IPS-20b (cell line): ENCODE results near the gene PIGBOS1.

Experiments
- H3K27ac ChIP-seq: one replicate; pipeline ENCODE4 v1.5.1; 2013; ENCODE audit warnings: low read length
- H3K27me3 ChIP-seq: 2 replicates; pipeline ENCODE4 v1.6.1; 2013; ENCODE audit warnings: mild to moderate bottlenecking, low read length, inconsistent platforms; ENCODE audit not compliant: insufficient read depth
- H3K36me3 ChIP-seq: 2 replicates; pipeline ENCODE4 v1.6.1; 2013; ENCODE audit warnings: low read depth, mild to moderate bottlenecking, inconsistent platforms, low read length, moderate library complexity; ENCODE audit not compliant: insufficient read depth
- H3K4me1 ChIP-seq: 2 replicates; pipeline ENCODE4 v1.6.1; 2013; ENCODE audit warnings: mild to moderate bottlenecking, control low read depth, inconsistent platforms, low read length, moderate library complexity; ENCODE audit not compliant: insufficient read depth
- H3K4me3 ChIP-seq: 2 replicates; pipeline ENCODE4 v1.5.1; 2013; ENCODE audit warnings: mild to moderate bottlenecking, low read length, inconsistent platforms
- H3K9ac ChIP-seq: 2 replicates; pipeline ENCODE4 v1.6.1; 2013; ENCODE audit warnings: low read depth, mild to moderate bottlenecking, inconsistent platforms, low read length, moderate library complexity
- H3K9me3 ChIP-seq: 2 replicates; pipeline ENCODE4 v1.6.1; 2013; ENCODE audit warnings: mild to moderate bottlenecking, low read depth, low read length, inconsistent platforms; ENCODE audit not compliant: insufficient read depth

The PIGBOS1 gene

GRCh38 chr15:55318588-55319494 is at the start of gene PIGBOS1, which contains the start of gene PIGB:
Gene PIGBOS1, minus strand, starts transcription at chr15:55319123. Its CDS starts 1,331 bp downstream, at chr15:55317792.
Gene PIGB, plus strand, starts transcription at chr15:55319222. Its CDS starts 29 bp downstream, at chr15:55319251.
- Histone ChIP-seq H3K9ac (peak within 1 kb of the TSS; percentile 90), H3K36me3 (no peaks in the 10 kb centered on the region), H3K27me3 (no peaks in the 10 kb centered on the region), H3K4me3 (peak within 1 kb of the TSS; percentile 91), H3K27ac (no peak within 1 kb of the TSS), H3K9me3 (no peaks in the 10 kb centered on the region), H3K4me1 (no peaks in the 10 kb centered on the region; the same call in 1 of the 2 replicates)

- H3K36me3 ChIP-seq = no peaks in the 10 kb centered on the region
- H3K4me1 ChIP-seq = no peaks in the 10 kb centered on the region
- H3K27ac ChIP-seq = no peak overlapping the region
- H3K27me3 ChIP-seq = no peaks in the 10 kb centered on the region
- no peaks in the 10 kb centered on the region for H3K9me3 ChIP-seq
- no peak overlapping the region for H3K4me3 ChIP-seq
- no peak overlapping the region for H3K9ac ChIP-seq
Observed at GRCh38 chr15:55366981-55367380, 48.1 kb upstream of the PIGBOS1 start.

- H3K36me3 ChIP-seq = no peaks in the 10 kb centered on the region
- H3K27ac ChIP-seq = no peak overlapping the region
- no peaks in the 10 kb centered on the region for H3K9me3 ChIP-seq
- H3K4me1 ChIP-seq = peaks cover 7% of the 10 kb centered on the region; the same call in 1 of the 2 replicates
- H3K4me3 ChIP-seq = no peak overlapping the region
- no peaks in the 10 kb centered on the region for H3K27me3 ChIP-seq
- no peak overlapping the region for H3K9ac ChIP-seq
Observed at GRCh38 chr15:55362641-55363040, 43.7 kb upstream of the PIGBOS1 start.

- Histone ChIP-seq H3K4me3 (no peak overlapping the region), H3K9ac (no peak overlapping the region), H3K9me3 (no peaks in the 10 kb centered on the region), H3K27ac (no peak overlapping the region), H3K36me3 (no peaks in the 10 kb centered on the region), H3K27me3 (no peaks in the 10 kb centered on the region), H3K4me1 (peaks cover 7% of the 10 kb centered on the region; the same call in 1 of the 2 replicates)
Observed at GRCh38 chr15:55361048-55361447, 42.1 kb upstream of the PIGBOS1 start.

- no peak overlapping the region for H3K9ac ChIP-seq
- no peaks in the 10 kb centered on the region for H3K9me3 ChIP-seq
- no peak overlapping the region for H3K27ac ChIP-seq
- H3K36me3 ChIP-seq = no peaks in the 10 kb centered on the region
- H3K4me1 ChIP-seq = peaks cover 7% of the 10 kb centered on the region; the same call in 1 of the 2 replicates
- no peak overlapping the region for H3K4me3 ChIP-seq
- H3K27me3 ChIP-seq = no peaks in the 10 kb centered on the region
Observed at GRCh38 chr15:55360256-55360655, 41.3 kb upstream of the PIGBOS1 start.

GRCh38 chr15:55358471-55358870 is 39.5 kb upstream of the PIGBOS1 start:
- Histone ChIP-seq H3K4me1 (peaks cover 7% of the 10 kb centered on the region; the same call in 1 of the 2 replicates), H3K27ac (no peak overlapping the region), H3K27me3 (no peaks in the 10 kb centered on the region), H3K36me3 (no peaks in the 10 kb centered on the region), H3K9ac (no peak overlapping the region), H3K4me3 (no peak overlapping the region), H3K9me3 (no peaks in the 10 kb centered on the region)

- Histone ChIP-seq H3K36me3 (no peaks in the 10 kb centered on the region), H3K4me1 (peaks cover 12% of the 10 kb centered on the region; the same call in 1 of the 2 replicates), H3K9me3 (no peaks in the 10 kb centered on the region), H3K4me3 (no peak overlapping the region), H3K27ac (no peak overlapping the region), H3K27me3 (no peaks in the 10 kb centered on the region), H3K9ac (no peak overlapping the region)
Observed at GRCh38 chr15:55357774-55358173, 38.9 kb upstream of the PIGBOS1 start.

GRCh38 chr15:55356985-55357585 is 38.2 kb upstream of the PIGBOS1 start:
- H3K9me3 ChIP-seq = no peaks in the 10 kb centered on the region
- H3K36me3 ChIP-seq = no peaks in the 10 kb centered on the region
- H3K9ac ChIP-seq = no peak overlapping the region
- no peak overlapping the region for H3K27ac ChIP-seq
- no peaks in the 10 kb centered on the region for H3K27me3 ChIP-seq
- peaks cover 18% of the 10 kb centered on the region; the same call in 1 of the 2 replicates for H3K4me1 ChIP-seq
- no peak overlapping the region for H3K4me3 ChIP-seq

- no peak overlapping the region for H3K9ac ChIP-seq
Observed at GRCh38 chr15:55353025-55353424, 34.1 kb upstream of the PIGBOS1 start.

GRCh38 chr15:55349282-55349681 is 30.4 kb upstream of the PIGBOS1 start:
- H3K36me3 ChIP-seq = no peaks in the 10 kb centered on the region
- H3K9me3 ChIP-seq = no peaks in the 10 kb centered on the region
- no peaks in the 10 kb centered on the region for H3K27me3 ChIP-seq

More at GRCh38 chr15:55353025-55353424, 34.1 kb upstream of the PIGBOS1 start:
- Histone ChIP-seq H3K27me3 (no peaks in the 10 kb centered on the region), H3K4me1 (peaks cover 15% of the 10 kb centered on the region; the same call in 1 of the 2 replicates), H3K36me3 (no peaks in the 10 kb centered on the region), H3K4me3 (peak overlapping the region; percentile 7; the same call in 1 of the 2 replicates), H3K27ac (no peak overlapping the region), H3K9me3 (no peaks in the 10 kb centered on the region)

GRCh38 chr15:55348281-55348778 is 29.4 kb upstream of the PIGBOS1 start:
- H3K4me3 ChIP-seq = no peak overlapping the region
- H3K4me1 ChIP-seq = peaks cover 25% of the 10 kb centered on the region
- H3K9ac ChIP-seq = no peak overlapping the region
- H3K27ac ChIP-seq = no peak overlapping the region
- no peaks in the 10 kb centered on the region for H3K9me3 ChIP-seq
- H3K27me3 ChIP-seq = no peaks in the 10 kb centered on the region
- H3K36me3 ChIP-seq = no peaks in the 10 kb centered on the region

More at GRCh38 chr15:55349282-55349681, 30.4 kb upstream of the PIGBOS1 start:
- Histone ChIP-seq H3K4me3 (no peak overlapping the region), H3K4me1 (peaks cover 18% of the 10 kb centered on the region; the same call in 1 of the 2 replicates), H3K27ac (no peak overlapping the region), H3K9ac (no peak overlapping the region)
